Fibroblast of skin of left quadriceps (primary cell): Measurements from ENCODE around the gene TMEM59L.

Experiments
- DNase-seq, 2 experiments: peaks; one replicate each; pipeline ENCODE4 v3.0.0-alpha.2; 2013; ENCODE audit warnings: low read depth in 2 of 2

The TMEM59L gene

GRCh38 chr19:18608805-18609716, 3.6 kb upstream of the TMEM59L start:
- no peak for DNase-seq

DNA sequence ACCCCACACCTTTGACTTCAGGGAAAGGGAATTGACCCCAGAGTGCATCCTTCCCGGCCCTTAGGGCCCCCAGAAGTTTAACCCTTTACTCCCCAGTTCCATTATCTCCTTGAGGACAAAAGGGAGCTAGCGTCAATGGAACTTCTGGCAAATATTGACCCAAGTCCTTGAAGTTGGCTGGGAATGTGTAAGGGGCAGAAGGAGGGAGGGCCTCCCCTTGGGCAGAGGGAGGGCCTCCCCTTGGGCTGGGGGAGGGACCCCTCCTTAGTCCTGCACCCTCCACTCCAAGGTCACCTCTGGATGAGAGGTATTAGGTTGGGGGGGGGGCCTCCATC, 3.0 kb upstream of the TMEM59L start:
- DNase-seq: no peak

GRCh38 chr19:18610245-18610555, 2.5 kb upstream of the TMEM59L start:
- DNase-seq: no peak

GRCh38 chr19:18610556-18611326, 1.9 kb upstream of the TMEM59L start:
- DNase-seq: no peak

DNA sequence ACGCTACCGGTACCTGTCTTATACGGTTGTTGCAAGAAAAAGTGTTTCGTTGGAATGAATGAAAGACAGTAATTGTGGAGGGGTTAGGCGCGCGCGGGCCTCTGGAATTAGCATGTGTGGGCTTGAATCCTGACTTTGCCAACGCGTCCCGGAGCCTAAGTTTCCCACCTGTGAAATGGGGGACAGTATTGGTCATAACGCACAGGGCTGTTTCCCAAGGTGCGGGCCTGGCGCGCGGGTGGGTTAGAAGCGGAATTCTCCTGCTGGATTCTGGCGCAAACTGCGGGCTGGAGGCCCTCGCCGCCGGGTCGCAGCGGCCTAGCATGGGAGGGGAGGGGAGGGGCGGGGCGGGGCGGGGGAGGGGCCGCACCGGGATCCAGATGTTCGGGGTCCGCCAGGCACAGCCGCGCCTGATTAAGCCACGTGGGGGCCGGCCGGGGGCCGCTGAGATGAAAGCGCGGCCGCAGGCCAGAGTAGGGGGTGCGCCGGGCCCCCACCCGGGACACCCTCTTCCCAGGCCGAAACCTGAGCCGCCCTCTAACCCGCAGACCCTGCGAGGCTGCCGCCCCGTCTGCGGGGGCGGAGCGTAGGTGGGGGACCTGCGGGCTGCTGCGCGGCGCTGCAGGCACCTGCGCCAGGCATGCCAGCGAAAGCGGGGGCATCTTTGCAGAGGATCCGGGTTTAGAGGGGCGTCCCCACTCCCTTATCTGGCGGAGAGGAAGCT, 1.2 kb upstream of the TMEM59L start:
- DNase-seq: no peak

DNA sequence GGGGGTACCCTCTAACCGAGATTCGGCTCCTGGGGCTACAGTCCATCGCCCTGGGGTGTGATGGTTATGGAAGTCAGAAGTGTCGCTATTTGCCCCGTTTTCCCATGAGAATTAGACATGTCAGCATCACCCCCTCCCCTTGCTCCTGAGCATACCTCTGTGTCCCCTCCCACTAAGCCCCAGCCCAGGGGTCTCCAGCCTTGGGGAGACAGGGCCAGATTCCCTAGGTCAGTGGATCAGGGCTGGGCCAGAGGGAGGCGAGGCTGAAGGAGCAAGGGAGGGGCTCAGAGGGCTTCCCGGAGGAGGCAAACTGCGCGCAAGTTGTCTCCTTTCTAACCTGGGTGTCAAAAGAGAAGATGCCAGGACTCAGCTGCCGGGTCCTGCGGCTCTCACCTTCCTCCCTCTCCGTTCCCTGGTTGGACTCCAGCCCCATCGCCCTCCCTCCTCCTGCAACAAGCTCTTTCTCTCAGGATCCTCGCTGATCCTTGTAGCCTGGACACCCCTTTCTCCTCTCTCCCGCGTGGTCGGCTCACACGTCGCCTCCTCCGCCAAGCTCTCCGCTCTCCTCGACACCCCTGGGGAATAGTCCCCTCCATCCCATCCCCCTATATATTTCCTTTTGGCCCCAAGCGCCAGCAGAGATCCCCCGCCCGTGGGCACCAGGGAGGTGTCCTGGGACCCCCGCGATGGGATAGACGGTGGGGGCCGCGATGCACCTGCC, 459 bp upstream of the TMEM59L start:
- no peak for DNase-seq

DNA sequence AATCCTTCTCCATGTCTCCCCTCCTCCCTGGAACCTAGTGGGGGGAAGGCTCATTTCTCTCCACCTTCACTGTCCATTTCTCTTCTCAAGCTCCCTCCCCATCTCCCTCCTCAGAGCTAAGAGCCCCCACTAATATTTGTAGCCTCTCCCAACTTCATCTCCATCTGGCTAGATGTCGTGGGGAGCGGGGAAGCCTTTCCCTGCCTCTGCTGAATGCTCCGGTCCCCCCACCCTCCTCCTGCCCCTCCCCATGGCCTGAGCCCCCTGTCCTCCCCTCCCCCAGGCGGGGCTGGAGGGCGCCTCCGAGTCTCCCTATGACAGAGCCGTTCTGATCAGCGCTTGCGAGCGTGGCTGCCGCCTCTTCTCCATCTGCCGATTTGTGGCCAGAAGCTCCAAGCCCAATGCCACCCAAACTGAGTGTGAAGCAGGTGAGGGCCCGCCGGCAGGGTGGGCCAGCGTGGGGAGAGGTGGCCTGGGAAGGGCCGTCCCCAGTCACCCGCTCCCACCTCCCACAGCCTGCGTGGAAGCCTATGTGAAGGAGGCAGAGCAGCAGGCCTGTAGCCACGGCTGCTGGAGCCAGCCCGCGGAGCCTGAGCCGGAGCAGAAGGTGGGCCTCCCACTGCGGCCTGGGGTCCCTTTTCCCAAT, 1.0 kb downstream of the TMEM59L start:
- no peak for DNase-seq

DNA sequence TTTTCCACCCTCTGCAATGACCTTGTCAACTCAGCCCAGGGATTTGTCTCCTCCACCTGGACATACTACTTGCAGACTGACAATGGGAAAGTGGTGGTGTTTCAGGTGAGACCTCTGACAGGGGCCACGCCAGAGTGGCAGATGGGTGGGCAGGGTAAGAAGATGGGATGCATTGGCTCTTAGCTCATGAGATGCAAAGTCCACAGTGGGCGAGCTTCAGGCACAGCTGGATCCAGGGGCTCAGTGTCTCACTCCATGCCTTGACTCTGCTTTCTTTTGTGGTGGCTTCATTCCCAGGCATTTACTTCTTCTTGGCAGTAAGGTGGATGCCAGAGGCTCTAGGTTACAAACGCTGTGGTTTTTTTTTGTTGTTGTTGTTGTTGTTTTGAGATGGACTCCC, 3.4 kb downstream of the TMEM59L start:
- DNase-seq: no peak

- no peak for DNase-seq
These were observed 4.9 kb downstream of the TMEM59L start for GRCh38 chr19:18617562-18617961.

GRCh38 chr19:18618236-18618635, 5.6 kb downstream of the TMEM59L start:
- no peak for DNase-seq

DNA sequence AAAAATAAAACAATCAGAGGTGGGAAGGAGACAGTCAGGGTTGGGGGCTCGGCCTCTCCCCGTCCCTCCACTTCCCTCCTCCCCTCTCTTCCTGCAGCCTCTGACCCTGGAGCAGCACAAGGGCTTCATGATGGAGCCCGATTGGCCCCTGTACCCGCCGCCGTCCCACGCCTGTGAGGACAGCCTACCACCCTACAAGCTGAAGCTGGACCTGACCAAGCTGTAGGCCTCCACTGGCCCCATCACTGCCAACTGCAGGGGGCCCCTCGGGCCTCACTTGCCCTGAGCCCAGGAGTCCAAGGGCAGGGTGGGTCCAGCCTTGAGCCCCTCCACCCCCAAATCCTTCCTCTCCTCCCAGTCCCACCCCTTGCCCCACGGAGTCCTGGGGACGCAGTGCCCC, 7.6 kb downstream of the TMEM59L start:
- no peak for DNase-seq

DNA sequence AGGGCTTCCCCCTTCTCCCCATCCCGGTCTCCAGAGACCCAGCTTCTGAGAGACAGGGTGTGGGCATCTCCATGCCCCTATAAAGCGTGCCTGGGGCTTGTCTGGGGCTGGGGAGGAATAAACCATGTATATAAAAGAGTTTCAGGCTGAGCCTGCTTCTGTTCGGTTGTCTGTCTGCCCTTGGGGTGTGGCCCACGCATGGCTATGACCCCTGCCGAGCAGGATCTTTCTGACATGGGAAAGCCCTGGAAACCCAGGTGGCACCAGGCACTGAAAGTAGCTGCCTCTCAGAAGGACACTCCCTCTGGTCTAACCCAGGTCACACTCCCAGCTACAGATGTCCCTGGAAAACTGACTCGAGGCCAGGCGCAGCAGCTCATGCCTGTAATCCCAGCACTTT, 8.2 kb downstream of the TMEM59L start:
- DNase-seq: no peak

GRCh38 chr19:18626906-18627305, 14.2 kb downstream of the TMEM59L start:
- no peak for DNase-seq

DNA sequence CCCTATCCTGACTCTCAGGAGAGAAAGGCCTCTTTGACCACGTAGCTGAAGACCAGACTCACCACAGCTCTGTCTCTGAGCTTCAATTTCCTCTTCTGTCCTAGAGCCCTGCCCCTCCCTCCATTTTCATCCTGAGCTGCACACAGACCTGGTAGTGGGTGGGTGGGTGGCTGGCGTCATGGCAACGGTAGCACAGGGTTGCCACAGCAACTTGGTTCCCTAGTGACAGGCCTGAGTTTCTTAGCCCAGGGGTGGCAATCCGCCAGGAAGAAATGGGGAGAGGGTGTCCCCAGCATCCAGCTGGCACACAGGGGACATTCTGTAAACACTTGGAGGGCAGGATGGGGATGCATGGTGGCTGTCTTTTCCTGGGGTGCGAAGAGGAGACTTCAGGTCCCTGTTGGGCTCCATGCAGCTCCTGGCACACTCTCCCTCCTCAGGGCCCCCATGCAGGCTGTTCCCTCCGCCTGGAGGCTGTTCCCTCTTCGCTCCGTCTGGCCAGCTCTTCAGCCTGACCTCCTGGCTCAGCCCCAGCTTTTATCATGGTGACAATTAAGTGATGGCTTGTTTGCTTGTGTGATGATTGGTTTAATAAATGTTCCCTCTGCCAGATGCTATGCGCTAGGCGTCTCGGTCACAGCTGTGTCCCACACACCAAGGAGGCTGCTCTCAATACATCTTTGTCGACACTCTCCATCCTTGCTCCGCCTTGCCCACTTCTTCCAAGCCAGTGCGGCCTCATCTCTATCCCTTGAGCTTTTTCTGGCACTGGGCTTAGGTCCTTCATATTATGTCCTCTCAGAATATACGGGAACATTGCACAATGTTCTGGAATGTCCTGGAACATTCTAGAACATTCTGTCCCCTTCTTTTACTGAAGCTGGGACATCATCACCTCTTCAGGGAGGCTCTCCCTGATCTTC, 16.8 kb downstream of the TMEM59L start:
- no peak for DNase-seq

DNA sequence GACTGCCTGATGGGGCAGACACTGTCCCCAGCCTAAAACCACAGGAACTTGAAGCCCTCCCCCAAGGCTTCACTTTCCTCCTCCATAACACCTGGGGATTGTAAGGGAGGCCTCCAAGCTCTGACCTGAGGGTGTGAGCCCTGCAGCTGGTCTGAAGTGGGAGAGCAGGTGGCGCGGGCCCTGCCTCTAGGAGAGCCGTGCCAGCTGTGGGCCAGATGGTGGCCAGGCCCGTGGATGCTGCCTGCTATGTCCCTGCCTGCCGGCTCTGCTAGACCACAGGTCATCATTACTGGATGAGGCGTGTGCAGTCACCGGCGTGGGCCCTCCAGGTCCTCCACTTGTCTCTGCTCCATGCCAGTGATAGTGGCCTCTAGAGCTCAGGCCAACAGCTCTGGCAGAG, 20.7 kb downstream of the TMEM59L start:
- no peak for DNase-seq

DNA sequence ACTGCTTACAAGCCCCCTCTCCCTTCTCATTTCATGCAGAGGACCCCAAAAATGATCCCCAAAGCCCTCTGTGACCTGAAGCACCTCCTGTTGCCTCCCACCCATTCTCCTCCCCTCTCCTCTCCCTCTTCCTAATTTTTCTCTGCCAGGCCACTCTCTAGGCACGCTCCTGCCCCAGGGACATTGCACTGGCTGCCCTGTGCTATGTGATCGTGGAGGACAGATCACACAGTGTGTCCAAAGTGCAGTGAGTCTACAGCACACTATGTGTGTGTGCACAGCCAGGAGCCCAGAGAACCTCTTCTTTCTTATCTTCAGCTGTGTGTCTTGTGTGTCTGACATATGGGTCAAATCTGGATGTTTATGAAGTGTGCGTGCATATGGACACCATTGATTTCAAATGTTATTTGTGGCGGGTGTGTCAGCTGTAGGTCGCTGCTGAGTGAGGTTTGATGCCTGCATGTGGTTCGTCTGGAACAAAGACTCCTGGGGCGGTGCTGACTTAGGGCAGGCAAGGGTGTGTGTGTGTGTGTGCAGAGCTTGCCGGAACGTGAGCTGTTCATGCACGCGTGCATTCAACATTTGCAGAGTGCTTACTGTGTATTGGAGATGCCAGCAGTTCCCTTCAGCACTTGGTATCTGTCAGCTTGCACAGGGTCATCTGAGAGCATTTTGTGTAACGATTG, 22.1 kb downstream of the TMEM59L start:
- DNase-seq: no peak

DNA sequence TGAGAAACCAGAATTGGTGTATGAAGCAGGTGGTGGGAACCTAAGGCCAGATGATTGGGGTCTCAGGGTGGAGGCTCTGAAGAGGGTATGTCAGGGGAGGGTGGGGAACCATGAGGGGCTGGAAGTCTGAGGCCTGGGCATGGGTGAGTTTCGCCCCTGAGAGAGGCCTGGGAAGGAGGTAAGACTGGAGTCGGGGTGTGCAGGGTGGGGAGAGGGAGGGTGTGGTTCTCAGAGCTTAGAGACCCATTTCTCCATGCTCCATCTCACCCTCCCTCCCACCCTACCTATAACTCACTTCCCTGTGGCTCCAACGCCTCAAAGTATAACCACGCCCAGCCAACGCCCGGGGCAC, 23.1 kb downstream of the TMEM59L start:
- DNase-seq: no peak

DNA sequence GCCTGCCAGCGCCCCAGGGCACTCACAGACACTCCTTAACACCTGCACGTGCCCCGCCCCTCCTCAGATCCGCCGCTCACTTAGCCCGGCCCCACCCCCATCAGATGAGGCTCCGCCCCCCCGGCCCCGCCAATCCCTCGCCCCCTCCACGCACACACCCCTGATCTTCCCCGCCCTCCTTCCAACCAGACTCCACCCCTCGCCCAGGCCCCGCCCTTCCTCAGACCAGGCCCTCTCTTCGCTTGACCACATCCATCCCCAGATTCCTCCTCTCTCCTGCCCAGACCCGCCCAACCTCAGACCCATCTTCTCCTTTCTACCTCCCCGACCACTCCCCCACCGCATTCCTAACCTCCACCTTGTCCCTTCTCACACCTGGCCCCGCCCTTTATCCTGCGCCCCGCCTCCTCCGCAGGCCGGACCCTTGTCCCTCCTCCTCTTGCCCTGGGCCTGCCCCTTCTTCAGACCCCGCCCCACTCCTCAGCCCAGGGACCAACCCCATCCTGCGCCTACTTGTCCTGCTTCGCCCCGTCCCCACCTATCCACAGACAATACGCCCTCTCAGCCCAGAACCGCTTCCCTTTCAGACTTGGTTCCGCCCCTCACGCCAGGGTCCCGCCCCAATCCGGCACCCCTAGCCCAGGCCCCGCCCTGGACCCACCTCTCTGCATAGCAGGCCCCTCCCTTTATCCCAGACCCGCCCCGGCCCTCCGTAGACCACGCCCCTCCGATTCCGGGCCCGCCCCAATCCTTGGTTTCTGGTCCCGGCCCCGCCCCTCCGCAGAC, 23.7 kb downstream of the TMEM59L start:
- DNase-seq: peak; percentile 88 to 90

- no peak for DNase-seq
These were observed 24.4 kb downstream of the TMEM59L start, which contains the start of gene KLHL26 for GRCh38 chr19:18636969-18637629. TSS of gene KLHL26 (plus strand) at chr19:18637028. CDS start at chr19:18637055, 27 bp downstream.
